Hepatocyte (in vitro differentiated cells): ENCODE results near the gene GNPTG.

ENCODE experiments used
- CTCF ChIP-seq: fragments of 200-600 bp; sonication (generic); IDR thresholded peaks from 2 replicates; pipeline ENCODE4 v1.5.1; 2016; ENCODE audit warnings: antibody characterized with exemption, mild to moderate bottlenecking; ENCODE audit not compliant: poor library complexity
- EZH2 ChIP-seq: fragments of 200-600 bp; sonication (generic); IDR thresholded peaks from 2 replicates; pipeline ENCODE4 v1.6.1; 2016; ENCODE audit warnings: antibody characterized with exemption, mild to moderate bottlenecking, borderline replicate concordance

- TF ChIP-seq EZH2 (no peak), CTCF (no peak)
These were observed 4.4 kb upstream of the GNPTG start for GRCh38 chr16:1347286-1347855.
